Measurements from ENCODE around the gene SDHA.
"Not testable (repeated sequence)": the region's sequence is repeated elsewhere in the genome, so short reads cannot be mapped to it uniquely, and the experiment has no call there.

Gene SDHA

DNA sequence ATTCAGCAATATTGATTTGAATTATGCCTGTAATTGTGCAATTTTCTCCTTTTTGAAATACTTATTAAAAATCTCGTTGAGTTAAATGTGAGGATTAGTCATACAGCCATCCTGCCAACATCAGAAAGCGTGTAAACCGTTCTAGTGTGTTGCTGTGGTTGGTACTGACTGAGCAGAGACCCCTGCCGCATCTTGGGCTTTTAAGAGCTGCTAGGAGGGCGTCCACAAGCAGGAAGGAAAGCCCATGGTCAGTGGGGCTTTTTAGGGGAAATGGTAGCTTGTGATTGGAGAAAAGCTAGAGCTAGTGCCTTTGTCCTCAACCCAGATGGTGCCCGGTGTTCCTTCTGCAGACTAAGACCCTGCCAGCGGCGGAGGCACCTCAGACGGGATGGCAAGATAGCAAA, 1.3 kb downstream of the SDHA start:
- peak overlapping the region; percentile 93 for H3K4me3 ChIP-seq (ENCODE audit: low read depth, low read length)
- TF ChIP-seq, protein P1, sequence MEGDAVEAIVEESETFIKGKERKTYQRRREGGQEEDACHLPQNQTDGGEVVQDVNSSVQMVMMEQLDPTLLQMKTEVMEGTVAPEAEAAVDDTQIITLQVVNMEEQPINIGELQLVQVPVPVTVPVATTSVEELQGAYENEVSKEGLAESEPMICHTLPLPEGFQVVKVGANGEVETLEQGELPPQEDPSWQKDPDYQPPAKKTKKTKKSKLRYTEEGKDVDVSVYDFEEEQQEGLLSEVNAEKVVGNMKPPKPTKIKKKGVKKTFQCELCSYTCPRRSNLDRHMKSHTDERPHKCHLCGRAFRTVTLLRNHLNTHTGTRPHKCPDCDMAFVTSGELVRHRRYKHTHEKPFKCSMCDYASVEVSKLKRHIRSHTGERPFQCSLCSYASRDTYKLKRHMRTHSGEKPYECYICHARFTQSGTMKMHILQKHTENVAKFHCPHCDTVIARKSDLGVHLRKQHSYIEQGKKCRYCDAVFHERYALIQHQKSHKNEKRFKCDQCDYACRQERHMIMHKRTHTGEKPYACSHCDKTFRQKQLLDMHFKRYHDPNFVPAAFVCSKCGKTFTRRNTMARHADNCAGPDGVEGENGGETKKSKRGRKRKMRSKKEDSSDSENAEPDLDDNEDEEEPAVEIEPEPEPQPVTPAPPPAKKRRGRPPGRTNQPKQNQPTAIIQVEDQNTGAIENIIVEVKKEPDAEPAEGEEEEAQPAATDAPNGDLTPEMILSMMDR (IDR thresholded peaks at IDR 0.05; ENCODE audit: low read depth, low read length): no peak

DNA sequence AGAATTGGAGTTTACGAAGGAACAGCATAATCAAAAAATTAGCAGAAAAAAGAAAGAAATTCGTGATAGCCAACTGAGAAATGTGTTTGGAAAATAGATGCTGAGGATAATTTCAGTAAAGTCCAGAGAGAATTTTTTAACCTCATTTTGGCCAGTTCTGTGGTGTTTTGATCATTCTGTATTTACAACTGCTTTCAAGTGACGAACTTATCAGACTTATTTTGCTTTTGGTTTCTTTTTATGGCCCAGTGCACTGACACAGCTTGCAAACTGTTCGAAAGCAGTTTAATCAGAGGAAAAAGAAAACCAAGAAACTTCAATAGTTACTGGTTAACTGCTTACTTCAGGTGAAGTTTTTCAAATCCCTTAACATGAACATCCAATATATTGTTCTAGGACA, 1.9 kb downstream of the SDHA start:
- peak overlapping the region; percentile 93 for H3K4me3 ChIP-seq (ENCODE audit: low read depth, low read length)
- TF ChIP-seq, protein P1 (IDR thresholded peaks at IDR 0.05; ENCODE audit: low read depth, low read length): no peak

DNA sequence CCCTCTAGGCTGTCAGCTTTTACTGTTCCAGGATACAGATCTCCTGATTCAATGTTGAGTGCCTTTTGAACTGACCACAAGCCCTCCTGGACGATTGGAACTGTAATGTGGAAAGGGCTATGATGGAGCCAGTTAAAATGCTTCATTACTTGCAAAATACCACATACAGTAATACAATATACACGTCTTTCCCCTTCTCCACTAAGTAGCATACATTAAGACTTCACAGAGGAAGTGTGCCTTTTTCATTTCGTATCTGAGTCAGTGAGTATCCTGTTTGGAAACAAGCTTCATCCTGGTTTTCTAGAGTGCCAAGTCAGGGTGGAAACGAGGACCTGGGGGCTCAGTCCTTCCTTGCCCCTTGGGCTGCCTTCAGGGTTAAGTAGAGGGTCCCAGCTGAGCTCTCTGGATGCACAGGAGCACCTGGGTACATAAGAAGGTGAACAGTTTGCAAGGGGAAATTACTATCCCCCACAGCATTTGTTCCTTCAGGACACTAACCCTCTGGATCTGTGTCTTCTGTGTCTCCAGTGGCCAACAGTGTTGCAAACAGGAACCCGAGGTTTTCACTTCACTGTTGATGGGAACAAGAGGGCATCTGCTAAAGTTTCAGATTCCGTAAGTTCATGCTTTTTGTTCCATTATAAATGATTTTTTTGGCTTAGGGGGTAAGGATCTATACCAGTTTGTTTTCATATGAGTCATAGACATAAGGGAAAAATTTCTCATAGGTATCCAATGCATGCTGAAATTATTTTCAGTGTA, 5.0 kb downstream of the SDHA start:
- not testable (repeated sequence) for H3K4me3 ChIP-seq (ENCODE audit: low read depth, low read length)

DNA sequence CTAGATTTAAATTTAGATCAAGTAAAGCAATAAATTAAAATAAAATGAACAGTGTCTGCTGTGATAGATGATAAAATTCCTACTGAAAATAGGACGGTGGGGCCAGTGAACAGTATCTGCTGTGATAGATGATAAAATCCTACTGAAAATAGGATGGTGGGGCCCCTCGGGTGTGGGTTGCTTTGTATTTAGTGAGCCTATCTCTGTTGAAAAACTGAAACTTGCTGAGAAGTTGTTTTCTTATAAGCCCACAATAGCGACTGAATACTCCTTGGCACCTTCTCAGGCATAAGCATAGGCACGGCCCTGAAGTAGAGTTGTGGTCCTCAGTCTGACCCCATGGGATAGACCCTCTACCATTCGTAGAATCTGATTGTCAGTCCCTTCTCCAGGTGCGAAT, 5.7 kb downstream of the SDHA start:
- no peak overlapping the region for H3K4me3 ChIP-seq (ENCODE audit: low read depth, low read length)
- TF ChIP-seq, protein P1 (IDR thresholded peaks at IDR 0.05; ENCODE audit: low read depth, low read length): no peak

DNA sequence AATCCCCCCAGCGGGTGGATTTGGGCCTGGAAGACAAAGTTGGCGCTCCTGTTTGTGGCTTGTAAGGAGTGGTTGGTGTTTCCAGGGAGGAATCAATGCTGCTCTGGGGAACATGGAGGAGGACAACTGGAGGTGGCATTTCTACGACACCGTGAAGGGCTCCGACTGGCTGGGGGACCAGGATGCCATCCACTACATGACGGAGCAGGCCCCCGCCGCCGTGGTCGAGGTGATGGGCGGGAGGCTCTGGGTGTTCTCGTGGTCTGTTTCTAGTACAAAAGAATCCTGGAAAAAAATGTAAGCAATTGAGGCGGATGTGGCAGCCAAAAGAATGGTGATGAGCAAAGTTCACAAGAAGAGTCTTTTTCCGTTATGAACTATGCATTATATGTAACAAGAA, 7.2 kb downstream of the SDHA start:
- no peak overlapping the region for H3K4me3 ChIP-seq (ENCODE audit: low read depth, low read length)
- TF ChIP-seq, protein P1 (IDR thresholded peaks at IDR 0.05; ENCODE audit: low read depth, low read length): no peak

DNA sequence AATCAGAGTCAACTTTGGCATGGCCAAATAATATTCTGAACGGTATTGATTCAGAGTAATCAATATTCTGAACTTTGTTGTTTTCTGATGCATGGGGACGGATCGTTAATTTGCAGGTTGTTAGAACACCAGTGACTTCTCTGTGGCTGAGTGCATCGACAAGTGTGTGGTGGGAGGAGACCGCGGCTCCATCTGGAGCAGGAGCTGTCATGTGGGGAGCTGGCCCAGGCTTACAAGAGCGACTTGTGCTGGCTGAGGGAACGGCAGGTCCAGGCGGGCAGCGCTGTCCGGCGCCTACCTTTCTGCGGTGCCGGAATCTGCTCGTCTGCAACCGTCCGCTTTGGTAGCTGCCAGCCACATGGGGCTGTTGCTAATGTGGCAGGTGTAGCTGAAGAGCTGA, 9.3 kb downstream of the SDHA start:
- not testable (repeated sequence) for H3K4me3 ChIP-seq (ENCODE audit: low read depth, low read length)

DNA sequence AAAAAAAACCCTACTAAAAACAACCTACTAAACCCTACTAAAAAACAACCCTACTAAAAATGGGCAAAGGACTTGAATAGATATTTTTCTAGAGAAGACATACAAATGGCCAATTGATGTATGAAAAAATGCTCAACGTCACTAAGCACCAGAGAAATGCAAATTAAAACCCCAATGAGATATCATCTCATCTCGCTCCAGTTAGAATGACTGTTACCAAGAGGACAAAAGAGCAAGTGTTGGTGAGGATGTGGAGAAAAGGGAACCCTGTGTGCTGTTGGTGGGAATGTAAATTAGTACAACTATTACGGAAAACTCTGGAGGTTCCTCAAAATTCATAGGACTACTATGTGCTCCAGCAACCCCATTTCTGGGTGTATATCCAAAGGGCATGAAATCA, 10.8 kb downstream of the SDHA start:
- H3K4me3 ChIP-seq (ENCODE audit: low read depth, low read length): no peak overlapping the region
- TF ChIP-seq, protein P1 (IDR thresholded peaks at IDR 0.05; ENCODE audit: low read depth, low read length): no peak

DNA sequence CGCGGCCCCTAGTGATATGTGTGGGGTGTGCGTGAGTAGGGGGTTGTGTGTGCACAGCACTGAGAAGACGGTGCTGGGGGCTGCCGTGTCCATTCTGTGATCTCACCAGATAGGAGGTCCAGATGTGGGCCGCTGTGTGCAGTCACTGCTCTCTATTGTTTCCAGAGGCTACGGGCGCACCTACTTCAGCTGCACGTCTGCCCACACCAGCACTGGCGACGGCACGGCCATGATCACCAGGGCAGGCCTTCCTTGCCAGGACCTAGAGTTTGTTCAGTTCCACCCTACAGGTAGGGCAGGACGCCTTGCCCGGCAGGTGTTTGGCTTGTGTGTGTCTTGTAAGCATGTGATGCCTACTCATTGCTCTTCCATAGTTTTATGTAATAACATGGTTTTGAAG, 12.6 kb downstream of the SDHA start:
- no peak overlapping the region for H3K4me3 ChIP-seq (ENCODE audit: low read depth, low read length)
- TF ChIP-seq, protein P1 (IDR thresholded peaks at IDR 0.05; ENCODE audit: low read depth, low read length): no peak
